Stimulated activated naive CD8-positive, alpha-beta T cell treated with anti-CD3 and anti-CD28 coated beads, Interleukin-15, Interleukin-2, amounts not matched to agents 100 ng/mL and 50 ng/mL, for 24 hours (primary cell): ENCODE measurements around the gene ZNF787.
"Not testable (repeated sequence)": the region's sequence is repeated elsewhere in the genome, so short reads cannot be mapped to it uniquely, and the experiment has no call there.

Experiments
- H3K27ac Mint-ChIP-seq: one replicate; pipeline ENCODE4 v1.8.0; 2021; ENCODE audit warnings: mild to moderate bottlenecking, mixed read lengths
- H3K27me3 Mint-ChIP-seq: one replicate; pipeline ENCODE4 v1.8.0; 2021; ENCODE audit warnings: mixed read lengths
- H3K36me3 Mint-ChIP-seq: one replicate; pipeline ENCODE4 v1.8.0; 2021; ENCODE audit warnings: low read depth, mixed read lengths
- H3K4me1 Mint-ChIP-seq: one replicate; pipeline ENCODE4 v1.8.0; 2021; ENCODE audit warnings: low read depth, mixed read lengths
- H3K4me3 Mint-ChIP-seq: one replicate; pipeline ENCODE4 v1.8.0; 2021; ENCODE audit warnings: mild to moderate bottlenecking, mixed read lengths
- H3K9me3 Mint-ChIP-seq: one replicate; pipeline ENCODE4 v1.8.0; 2021; ENCODE audit warnings: mixed read lengths

ZNF787 gene

GRCh38 chr19:56149656-56150038 lies 28.6 kb upstream of the ZNF787 start:
- Mint-ChIP-seq H3K27ac (no peak overlapping the region), H3K4me1 (peaks cover 8% of the 10 kb centered on the region), H3K27me3 (no peaks in the 10 kb centered on the region), H3K36me3 (peaks cover 24% of the 10 kb centered on the region), H3K9me3 (no peaks in the 10 kb centered on the region), H3K4me3 (no peak overlapping the region)

GRCh38 chr19:56148955-56149655 lies 28.0 kb upstream of the ZNF787 start:
- H3K27me3 Mint-ChIP-seq, H3K9me3 Mint-ChIP-seq, H3K27ac Mint-ChIP-seq, H3K4me3 Mint-ChIP-seq: not testable (repeated sequence)
- H3K36me3 Mint-ChIP-seq = peaks cover 24% of the 10 kb centered on the region
- H3K4me1 Mint-ChIP-seq = peaks cover 12% of the 10 kb centered on the region

- H3K4me3 Mint-ChIP-seq = no peak overlapping the region
- no peaks in the 10 kb centered on the region for H3K27me3 Mint-ChIP-seq
- H3K36me3 Mint-ChIP-seq = peaks cover 21% of the 10 kb centered on the region
- peak overlapping the region; percentile 31 for H3K27ac Mint-ChIP-seq
- H3K4me1 Mint-ChIP-seq = peaks cover 11% of the 10 kb centered on the region
- H3K9me3 Mint-ChIP-seq = no peaks in the 10 kb centered on the region
These were observed 27.0 kb upstream of the ZNF787 start for GRCh38 chr19:56148096-56148495.

DNA sequence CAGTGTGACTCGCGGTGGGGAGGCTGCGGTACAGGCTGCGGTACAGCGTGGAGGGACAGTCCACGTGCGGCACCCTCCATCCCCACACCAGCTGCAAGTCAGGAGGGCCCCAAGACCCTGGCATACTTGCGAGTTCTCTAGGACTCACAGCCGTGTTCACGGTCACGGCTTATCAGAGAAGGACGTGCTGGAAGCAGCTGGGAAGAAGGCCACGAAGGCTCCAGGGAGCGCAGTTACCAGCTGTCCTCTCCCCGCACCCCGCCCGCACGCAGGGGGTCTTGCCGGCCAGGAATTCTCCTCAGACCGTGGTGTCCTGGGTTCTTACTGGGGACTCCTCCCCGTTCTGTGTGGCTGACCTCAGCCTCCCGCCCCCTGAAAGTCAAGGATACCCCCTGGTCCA lies 26.2 kb upstream of the ZNF787 start:
- H3K36me3 Mint-ChIP-seq = peaks cover 21% of the 10 kb centered on the region
- H3K4me3 Mint-ChIP-seq = no peak overlapping the region
- peaks cover 15% of the 10 kb centered on the region for H3K4me1 Mint-ChIP-seq
- no peaks in the 10 kb centered on the region for H3K9me3 Mint-ChIP-seq
- H3K27ac Mint-ChIP-seq = no peak overlapping the region
- no peaks in the 10 kb centered on the region for H3K27me3 Mint-ChIP-seq

DNA sequence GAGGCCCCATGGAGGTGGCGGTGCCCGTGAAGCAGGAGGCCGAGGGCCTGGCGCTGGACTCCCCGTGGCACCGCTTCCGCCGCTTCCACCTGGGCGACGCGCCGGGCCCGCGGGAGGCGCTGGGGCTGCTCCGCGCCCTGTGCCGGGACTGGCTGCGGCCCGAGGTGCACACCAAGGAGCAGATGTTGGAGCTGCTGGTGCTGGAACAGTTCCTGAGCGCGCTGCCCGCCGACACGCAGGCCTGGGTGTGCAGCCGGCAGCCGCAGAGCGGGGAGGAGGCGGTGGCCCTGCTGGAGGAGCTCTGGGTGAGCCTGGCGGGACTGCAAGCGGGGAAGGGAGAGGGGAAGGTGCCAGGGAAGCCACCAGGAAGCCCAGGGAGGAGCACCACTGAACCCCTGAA lies 25.8 kb upstream of the ZNF787 start:
- Mint-ChIP-seq H3K36me3 (peaks cover 21% of the 10 kb centered on the region), H3K4me1 (peaks cover 15% of the 10 kb centered on the region)

DNA sequence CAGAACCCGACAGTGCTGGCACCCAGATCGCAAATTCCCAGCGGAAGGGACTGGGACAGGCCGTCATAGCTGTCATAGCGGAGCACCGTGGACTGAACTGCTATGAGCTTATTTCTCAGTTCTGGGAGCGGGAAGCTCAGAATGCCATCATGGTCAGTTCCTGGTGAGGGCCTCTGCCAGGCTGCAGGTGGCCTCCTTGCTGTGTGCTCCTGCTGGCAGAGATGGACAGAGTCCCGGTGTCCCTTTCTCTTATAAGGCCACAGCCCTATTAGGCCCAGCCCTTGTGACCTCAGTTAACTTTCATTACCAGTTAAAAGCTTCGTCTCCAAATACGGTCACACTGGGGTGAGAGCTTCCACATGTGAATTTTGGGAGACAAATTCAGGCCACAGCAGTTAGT lies 24.6 kb upstream of the ZNF787 start:
- peaks cover 21% of the 10 kb centered on the region for H3K36me3 Mint-ChIP-seq
- no peaks in the 10 kb centered on the region for H3K27me3 Mint-ChIP-seq
- no peak overlapping the region for H3K4me3 Mint-ChIP-seq

More for the DNA sequence above, 25.8 kb upstream of the ZNF787 start:
- H3K9me3 Mint-ChIP-seq = no peaks in the 10 kb centered on the region
- H3K27me3 Mint-ChIP-seq = no peaks in the 10 kb centered on the region
- no peak overlapping the region for H3K27ac Mint-ChIP-seq
- no peak overlapping the region for H3K4me3 Mint-ChIP-seq

GRCh38 chr19:56144831-56145230 lies 23.7 kb upstream of the ZNF787 start:
- peaks cover 17% of the 10 kb centered on the region for H3K36me3 Mint-ChIP-seq
- no peak overlapping the region for H3K27ac Mint-ChIP-seq
- no peaks in the 10 kb centered on the region for H3K27me3 Mint-ChIP-seq
- H3K4me3 Mint-ChIP-seq = no peak overlapping the region
- H3K4me1 Mint-ChIP-seq = peaks cover 24% of the 10 kb centered on the region
- no peaks in the 10 kb centered on the region for H3K9me3 Mint-ChIP-seq

More for the DNA sequence above, 24.6 kb upstream of the ZNF787 start:
- Mint-ChIP-seq H3K4me1 (peaks cover 15% of the 10 kb centered on the region), H3K27ac (no peak overlapping the region), H3K9me3 (no peaks in the 10 kb centered on the region)

DNA sequence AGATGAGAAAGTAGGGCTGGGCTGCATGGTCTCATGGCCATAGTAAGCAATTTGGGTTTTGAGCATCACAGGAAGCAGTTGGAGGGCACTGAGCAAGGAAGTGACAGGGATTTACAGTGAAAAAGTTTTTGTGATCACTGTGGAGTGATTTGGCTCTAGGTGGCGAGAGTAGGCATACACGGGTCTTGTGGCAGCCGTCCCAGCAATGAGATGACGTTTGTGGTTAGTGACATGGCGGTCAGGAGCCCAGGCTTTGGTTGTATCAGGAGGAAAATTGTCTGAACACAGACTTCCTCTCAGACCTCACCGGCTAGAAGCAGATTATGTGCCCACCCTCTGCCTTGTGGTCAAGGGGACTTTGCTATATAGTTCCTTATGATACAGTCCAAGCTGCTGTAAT lies 23.3 kb upstream of the ZNF787 start:
- Mint-ChIP-seq H3K27ac (no peak overlapping the region), H3K4me3 (peak overlapping the region; percentile 4), H3K9me3 (no peaks in the 10 kb centered on the region), H3K4me1 (peaks cover 27% of the 10 kb centered on the region), H3K27me3 (no peaks in the 10 kb centered on the region), H3K36me3 (peaks cover 13% of the 10 kb centered on the region)

DNA sequence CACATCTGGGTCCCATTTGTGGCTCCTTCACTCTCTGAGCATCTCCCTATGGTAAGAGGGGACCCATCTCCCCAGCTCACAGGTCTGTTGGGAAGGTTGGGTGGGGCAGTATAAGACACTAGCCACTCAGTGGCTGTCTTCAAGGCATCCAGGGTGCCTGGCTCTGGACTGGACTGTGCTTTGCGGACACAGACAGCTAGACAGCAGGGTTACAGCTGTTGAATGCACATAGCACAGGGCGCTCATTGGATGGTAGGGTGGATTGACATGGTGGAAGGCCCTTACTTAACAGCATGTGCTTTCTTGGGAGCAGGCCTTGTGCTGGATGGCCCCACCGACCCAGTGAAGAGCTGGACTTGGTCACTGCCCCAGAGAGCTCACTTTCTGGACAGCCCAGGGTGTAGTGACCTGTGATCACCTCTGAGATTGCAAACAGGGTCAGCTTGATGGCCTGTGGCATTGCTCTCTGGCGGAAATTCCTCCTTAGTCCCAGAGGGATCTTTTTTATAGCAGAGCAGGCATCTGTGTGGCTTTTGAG lies 21.9 kb upstream of the ZNF787 start:
- peaks cover 5% of the 10 kb centered on the region for H3K36me3 Mint-ChIP-seq
- H3K27me3 Mint-ChIP-seq = no peaks in the 10 kb centered on the region
- peaks cover 27% of the 10 kb centered on the region for H3K4me1 Mint-ChIP-seq
- no peak overlapping the region for H3K4me3 Mint-ChIP-seq
- H3K9me3 Mint-ChIP-seq = no peaks in the 10 kb centered on the region
- H3K27ac Mint-ChIP-seq = peak overlapping the region; percentile 26

GRCh38 chr19:56142087-56142787 lies 21.1 kb upstream of the ZNF787 start:
- Mint-ChIP-seq H3K4me3 (peak overlapping the region; percentile 75), H3K27me3 (no peaks in the 10 kb centered on the region), H3K9me3 (no peaks in the 10 kb centered on the region), H3K27ac (peak overlapping the region; percentile 43), H3K36me3 (no peaks in the 10 kb centered on the region), H3K4me1 (peaks cover 27% of the 10 kb centered on the region)

GRCh38 chr19:56141417-56141993 lies 20.4 kb upstream of the ZNF787 start:
- H3K4me1 Mint-ChIP-seq = peaks cover 27% of the 10 kb centered on the region
- H3K9me3 Mint-ChIP-seq = no peaks in the 10 kb centered on the region
- peak overlapping the region; percentile 96 for H3K27ac Mint-ChIP-seq
- H3K27me3 Mint-ChIP-seq = no peaks in the 10 kb centered on the region
- H3K36me3 Mint-ChIP-seq = no peaks in the 10 kb centered on the region
- peak overlapping the region; percentile 87 for H3K4me3 Mint-ChIP-seq

GRCh38 chr19:56140583-56141416 lies 19.7 kb upstream of the ZNF787 start, which contains the start of gene ZNF444:
ZNF444 (plus strand) TSS chr19:56141287; CDS start chr19:56146912, 5,625 bp downstream.
- peak within 1 kb of the TSS; percentile 96 for H3K27ac Mint-ChIP-seq
- no peaks in the 10 kb centered on the region for H3K9me3 Mint-ChIP-seq
- peaks cover 27% of the 10 kb centered on the region for H3K4me1 Mint-ChIP-seq
- no peaks in the 10 kb centered on the region for H3K27me3 Mint-ChIP-seq
- H3K4me3 Mint-ChIP-seq = peak within 1 kb of the TSS; percentile 87
- H3K36me3 Mint-ChIP-seq = no peaks in the 10 kb centered on the region

DNA sequence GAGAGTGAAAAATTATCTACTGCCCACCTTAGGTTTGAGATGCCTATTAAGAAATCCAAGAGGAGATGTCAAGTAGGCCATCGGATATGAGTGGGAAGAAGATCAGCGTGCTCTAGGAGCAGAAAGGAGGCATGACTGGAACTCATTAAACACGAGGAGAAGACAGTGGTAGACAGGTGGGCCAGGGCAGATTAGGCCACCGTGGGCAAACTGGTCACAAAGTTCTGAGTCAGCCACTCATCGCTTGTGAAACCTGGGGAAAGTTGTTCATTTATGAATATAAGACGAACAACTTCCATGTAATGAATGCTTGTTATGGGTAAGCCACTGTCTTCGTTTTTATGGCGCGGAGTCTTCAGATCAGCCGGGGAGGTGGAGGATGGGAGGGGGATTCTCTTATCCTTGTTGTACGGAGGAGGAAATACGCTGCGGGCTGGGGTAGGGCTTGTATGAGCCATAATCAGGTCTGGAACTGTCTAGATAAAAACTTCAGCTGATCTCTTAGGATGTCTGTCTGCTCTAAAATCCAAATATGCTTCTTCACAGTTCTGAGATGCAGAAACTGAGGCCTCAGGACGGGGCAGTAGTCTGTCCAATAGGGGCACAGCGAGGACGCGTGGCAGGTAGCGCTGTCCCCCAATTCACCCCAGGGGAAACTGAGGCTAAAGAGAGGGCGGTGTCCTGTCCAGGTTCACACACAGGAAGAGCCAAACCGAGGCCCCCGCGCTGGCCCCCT lies 18.9 kb upstream of the ZNF787 start:
- H3K9me3 Mint-ChIP-seq = no peaks in the 10 kb centered on the region
- no peaks in the 10 kb centered on the region for H3K36me3 Mint-ChIP-seq
- H3K27me3 Mint-ChIP-seq = no peaks in the 10 kb centered on the region
- peak overlapping the region; percentile 96 for H3K27ac Mint-ChIP-seq
- H3K4me3 Mint-ChIP-seq = peak overlapping the region; percentile 87
- peaks cover 27% of the 10 kb centered on the region for H3K4me1 Mint-ChIP-seq

DNA sequence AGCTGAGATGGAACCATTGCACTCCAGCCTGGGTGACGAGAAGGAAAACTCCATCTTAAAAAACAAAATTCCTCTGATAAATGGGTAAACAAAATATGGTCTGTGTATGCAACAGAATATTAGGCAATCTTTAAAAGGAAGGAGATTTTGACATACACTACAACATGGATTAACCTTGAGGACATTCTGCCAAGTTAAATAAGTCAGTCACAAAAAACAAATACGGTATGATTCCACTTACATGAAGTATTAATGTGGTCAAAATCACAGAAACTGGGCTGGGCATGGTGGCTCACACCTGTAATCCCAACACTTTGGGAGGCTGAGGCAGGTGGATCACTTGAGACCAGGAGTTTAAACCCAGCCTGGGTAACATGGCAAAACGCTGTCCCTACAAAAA lies 17.0 kb upstream of the ZNF787 start:
- Mint-ChIP-seq H3K27ac (no peak overlapping the region), H3K4me3 (no peak overlapping the region), H3K27me3 (no peaks in the 10 kb centered on the region), H3K4me1 (peaks cover 24% of the 10 kb centered on the region), H3K9me3 (no peaks in the 10 kb centered on the region), H3K36me3 (no peaks in the 10 kb centered on the region)
